IPS-20b (cell line): ENCODE data around the gene UBA3.

Source experiments
- H3K27ac ChIP-seq: one replicate; pipeline ENCODE4 v1.5.1; 2013; ENCODE audit warnings: low read length
- H3K27me3 ChIP-seq: 2 replicates; pipeline ENCODE4 v1.6.1; 2013; ENCODE audit warnings: mild to moderate bottlenecking, low read length, inconsistent platforms; ENCODE audit not compliant: insufficient read depth
- H3K36me3 ChIP-seq: 2 replicates; pipeline ENCODE4 v1.6.1; 2013; ENCODE audit warnings: low read depth, mild to moderate bottlenecking, inconsistent platforms, low read length, moderate library complexity; ENCODE audit not compliant: insufficient read depth
- H3K4me1 ChIP-seq: 2 replicates; pipeline ENCODE4 v1.6.1; 2013; ENCODE audit warnings: mild to moderate bottlenecking, control low read depth, inconsistent platforms, low read length, moderate library complexity; ENCODE audit not compliant: insufficient read depth
- H3K4me3 ChIP-seq: 2 replicates; pipeline ENCODE4 v1.5.1; 2013; ENCODE audit warnings: mild to moderate bottlenecking, low read length, inconsistent platforms
- H3K9ac ChIP-seq: 2 replicates; pipeline ENCODE4 v1.6.1; 2013; ENCODE audit warnings: low read depth, mild to moderate bottlenecking, inconsistent platforms, low read length, moderate library complexity
- H3K9me3 ChIP-seq: 2 replicates; pipeline ENCODE4 v1.6.1; 2013; ENCODE audit warnings: mild to moderate bottlenecking, low read depth, low read length, inconsistent platforms; ENCODE audit not compliant: insufficient read depth

Gene UBA3

DNA sequence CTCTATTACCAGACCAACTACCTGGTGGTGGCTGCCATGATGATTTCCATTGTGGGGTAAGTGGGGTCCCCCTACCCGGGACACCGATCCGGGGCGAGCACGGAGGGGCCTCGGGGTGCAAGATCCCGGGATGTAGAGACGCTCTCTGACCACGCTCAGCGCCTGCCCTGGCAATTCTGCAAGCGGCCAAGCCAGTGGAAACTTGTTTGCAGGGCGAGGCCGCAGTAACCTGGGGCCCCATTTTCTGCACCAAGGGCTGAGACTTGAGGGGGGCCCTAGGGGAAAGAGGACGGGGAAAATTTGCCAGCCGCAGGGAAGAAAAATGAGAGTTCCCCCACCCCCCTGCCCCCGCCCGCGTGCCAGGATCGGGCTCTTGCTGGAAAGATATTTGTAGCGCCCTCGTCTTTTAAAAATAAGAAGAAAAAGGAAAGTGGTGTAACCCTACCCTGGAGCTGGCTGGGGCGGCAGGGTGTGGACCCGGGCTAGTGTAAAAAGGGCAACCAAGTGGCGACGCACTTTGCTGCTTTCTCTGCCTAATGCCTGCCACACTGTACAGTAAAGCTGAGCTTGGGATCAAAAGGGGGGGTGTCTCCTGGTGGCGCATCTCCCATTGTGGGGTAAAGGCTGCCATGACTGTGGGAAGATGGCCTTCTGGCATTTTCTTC is 5.1 kb upstream of the UBA3 start:
- Histone ChIP-seq H3K27ac (no peak overlapping the region), H3K4me1 (peaks cover 30% of the 10 kb centered on the region), H3K9ac (peak overlapping the region; percentile 76; the same call in 1 of the 2 replicates), H3K4me3 (peak overlapping the region; percentile 81), H3K27me3 (0 out of 2 replicates have a peak, but pooled peaks cover 4% of the 10 kb centered on the region), H3K9me3 (no peaks in the 10 kb centered on the region), H3K36me3 (no peaks in the 10 kb centered on the region)

GRCh38 chr3:69084326-69085167 is 4.4 kb upstream of the UBA3 start, which contains the start of gene ARL6IP5:
ARL6IP5 (plus strand) TSS chr3:69084937; CDS start chr3:69085048, 111 bp downstream.
- 0 out of 2 replicates have a peak, but pooled peaks cover 4% of the 10 kb centered on the region for H3K27me3 ChIP-seq
- no peaks in the 10 kb centered on the region for H3K9me3 ChIP-seq
- H3K4me1 ChIP-seq: peaks cover 27% of the 10 kb centered on the region
- no peak within 1 kb of the TSS for H3K27ac ChIP-seq
- no peaks in the 10 kb centered on the region for H3K36me3 ChIP-seq
- peak within 1 kb of the TSS; percentile 81 for H3K4me3 ChIP-seq
- peak within 1 kb of the TSS; percentile 76; the same call in 1 of the 2 replicates for H3K9ac ChIP-seq

- Histone ChIP-seq H3K27ac (no peak overlapping the region), H3K27me3 (0 out of 2 replicates have a peak, but pooled peaks cover 4% of the 10 kb centered on the region), H3K4me1 (peaks cover 26% of the 10 kb centered on the region), H3K4me3 (no peak overlapping the region), H3K9ac (no peak overlapping the region), H3K9me3 (no peaks in the 10 kb centered on the region), H3K36me3 (no peaks in the 10 kb centered on the region)
Observed at GRCh38 chr3:69082805-69083204, 2.6 kb upstream of the UBA3 start.

DNA sequence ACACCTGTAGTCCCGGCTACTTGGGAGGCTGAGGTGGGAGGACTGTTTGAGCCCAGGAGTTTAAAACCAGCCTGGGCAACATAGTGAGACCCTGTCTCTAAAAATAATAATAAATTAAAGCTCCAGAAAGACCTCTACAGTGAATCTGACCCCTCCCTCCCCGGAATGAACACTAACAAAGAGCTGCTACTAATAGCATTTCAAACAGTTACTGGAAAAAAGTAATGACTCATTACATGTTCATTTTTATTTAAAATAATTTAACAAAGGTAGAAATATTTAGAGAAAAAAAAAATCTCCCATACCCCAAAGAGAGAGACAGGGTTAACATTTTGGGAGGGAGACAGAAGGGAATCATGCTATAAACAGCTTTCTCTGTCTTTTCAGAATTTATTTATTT is 2.2 kb upstream of the UBA3 start:
- H3K9ac ChIP-seq: no peak overlapping the region
- H3K27ac ChIP-seq: no peak overlapping the region
- 0 out of 2 replicates have a peak, but pooled peaks cover 4% of the 10 kb centered on the region for H3K27me3 ChIP-seq
- H3K9me3 ChIP-seq: no peaks in the 10 kb centered on the region
- peaks cover 26% of the 10 kb centered on the region for H3K4me1 ChIP-seq
- no peaks in the 10 kb centered on the region for H3K36me3 ChIP-seq
- H3K4me3 ChIP-seq: no peak overlapping the region

DNA sequence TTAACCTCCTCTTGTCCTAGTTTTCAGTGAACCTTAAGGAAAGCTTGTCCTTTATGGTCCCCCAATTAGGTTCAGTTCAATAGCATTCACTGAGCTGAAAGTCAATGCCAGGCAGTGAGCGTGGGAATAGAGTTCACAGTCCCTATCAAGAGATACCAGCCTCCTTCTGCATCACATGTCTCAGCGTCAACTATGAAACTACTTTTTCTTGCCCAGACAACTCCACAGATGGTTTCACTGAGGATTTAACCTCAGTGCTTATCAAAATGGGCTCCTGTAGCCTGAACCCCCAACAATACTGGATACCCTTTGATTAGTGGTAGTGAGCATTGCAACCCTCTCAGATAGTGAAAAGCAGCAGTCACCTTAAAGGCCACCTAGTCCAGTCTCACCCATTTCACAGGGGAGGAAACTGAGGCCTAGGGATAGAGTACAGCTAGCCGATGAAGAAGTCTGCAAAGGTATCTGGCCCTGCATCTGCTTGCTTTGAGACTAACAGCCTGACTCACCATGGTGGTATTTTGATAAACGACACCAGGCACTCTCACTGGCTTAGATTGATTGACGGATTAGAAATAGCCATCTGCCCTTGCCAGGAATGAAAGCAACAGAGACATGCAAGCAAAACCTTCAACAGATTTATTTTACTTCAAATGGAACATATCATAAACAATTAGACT is 1.6 kb upstream of the UBA3 start:
- H3K4me3 ChIP-seq: no peak overlapping the region
- H3K27me3 ChIP-seq: 0 out of 2 replicates have a peak, but pooled peaks cover 4% of the 10 kb centered on the region
- no peak overlapping the region for H3K27ac ChIP-seq
- H3K9me3 ChIP-seq: no peaks in the 10 kb centered on the region
- H3K9ac ChIP-seq: no peak overlapping the region
- peaks cover 26% of the 10 kb centered on the region for H3K4me1 ChIP-seq
- no peaks in the 10 kb centered on the region for H3K36me3 ChIP-seq

DNA sequence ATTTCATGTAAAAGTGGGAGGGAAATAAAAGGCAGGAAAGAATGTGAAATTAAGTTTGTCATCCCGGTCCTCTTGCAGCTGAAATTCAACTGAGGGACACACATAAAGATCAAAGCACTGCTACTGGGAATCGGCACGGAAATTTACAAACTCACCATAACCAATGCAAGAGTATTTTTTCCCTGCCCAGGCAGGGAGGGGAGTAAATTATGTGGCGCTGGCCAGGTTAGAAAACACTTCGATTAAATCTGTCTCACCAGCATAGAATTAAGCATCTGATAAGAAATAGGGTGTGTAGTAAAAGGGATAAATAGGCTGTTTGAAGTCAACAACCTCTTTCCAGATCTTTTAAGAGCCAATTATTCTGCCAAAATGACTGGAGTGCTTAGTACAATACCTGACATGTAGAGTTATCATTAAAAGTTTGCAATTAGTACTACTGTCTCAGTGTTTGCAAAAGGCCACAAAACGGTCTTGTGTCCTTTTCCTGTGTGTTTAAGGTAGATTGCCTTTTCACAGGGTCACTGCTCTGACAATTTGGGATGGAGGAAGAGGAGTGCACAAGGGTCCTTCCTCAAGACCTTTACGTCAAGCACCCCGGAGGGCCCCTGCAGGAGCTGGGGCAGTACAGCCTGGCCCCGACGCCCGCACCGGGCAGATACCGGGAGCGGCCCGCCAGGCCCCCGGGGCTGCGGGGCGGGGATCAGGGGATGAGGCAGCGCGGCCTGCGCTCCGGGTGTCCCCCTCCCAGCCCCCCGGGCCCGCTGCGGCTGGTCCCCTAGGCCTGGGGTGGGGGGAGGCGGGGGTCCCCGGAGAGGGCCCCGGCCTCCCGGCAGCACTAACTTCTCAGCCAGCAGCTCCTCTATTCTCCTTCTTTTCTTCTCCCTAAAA is 651 bp downstream of the UBA3 start:
- H3K9me3 ChIP-seq: no peaks in the 10 kb centered on the region
- no peak overlapping the region for H3K27ac ChIP-seq
- peaks cover 15% of the 10 kb centered on the region for H3K4me1 ChIP-seq

GRCh38 chr3:69072928-69073327 is 7.2 kb downstream of the UBA3 start:
- H3K4me1 ChIP-seq: no peaks in the 10 kb centered on the region
- no peak overlapping the region for H3K9ac ChIP-seq
- no peaks in the 10 kb centered on the region for H3K27me3 ChIP-seq
- no peak overlapping the region for H3K4me3 ChIP-seq
- H3K9me3 ChIP-seq: no peaks in the 10 kb centered on the region
- H3K36me3 ChIP-seq: peaks cover 37% of the 10 kb centered on the region
- no peak overlapping the region for H3K27ac ChIP-seq

More for the DNA sequence above, 651 bp downstream of the UBA3 start:
- Histone ChIP-seq H3K36me3 (peaks cover under 1% of the 10 kb centered on the region; the same call in 1 of the 2 replicates), H3K27me3 (no peaks in the 10 kb centered on the region), H3K4me3 (peak overlapping the region; percentile 82), H3K9ac (peak overlapping the region; percentile 75)

- Histone ChIP-seq H3K27me3 (no peaks in the 10 kb centered on the region), H3K4me1 (no peaks in the 10 kb centered on the region), H3K27ac (no peak overlapping the region), H3K9ac (no peak overlapping the region), H3K36me3 (peaks cover 39% of the 10 kb centered on the region), H3K9me3 (no peaks in the 10 kb centered on the region), H3K4me3 (no peak overlapping the region)
Observed at GRCh38 chr3:69066121-69066520, 14.0 kb downstream of the UBA3 start.

DNA sequence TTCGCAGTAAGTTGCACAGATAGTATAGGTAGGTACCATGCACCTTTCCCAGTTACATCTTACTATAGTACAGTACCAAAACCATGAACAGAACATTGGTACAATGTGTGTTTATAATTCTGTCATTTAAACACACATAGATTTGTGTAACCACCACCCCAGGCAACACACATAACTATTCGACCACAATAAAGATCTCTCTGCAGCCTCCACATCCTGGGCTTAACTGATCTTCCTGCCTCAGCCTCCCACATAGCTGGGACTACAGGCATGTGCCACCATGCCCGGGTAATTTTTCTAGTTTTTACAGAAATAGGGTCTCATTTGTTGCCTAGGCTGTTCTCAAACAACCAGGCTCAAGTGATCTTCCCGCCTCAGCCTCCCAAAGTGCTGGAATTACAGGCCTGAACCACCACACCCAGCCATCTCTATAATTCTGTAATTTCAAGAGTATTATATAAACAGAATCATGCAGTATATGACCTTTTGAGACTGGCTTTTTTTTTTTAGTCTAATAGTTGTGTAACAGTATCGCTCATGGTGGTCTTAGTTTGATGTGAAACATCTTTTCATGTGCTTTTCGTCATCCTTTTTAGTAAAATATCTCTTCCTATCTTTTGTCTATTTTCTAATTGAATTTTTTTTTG is 14.7 kb downstream of the UBA3 start:
- peaks cover 39% of the 10 kb centered on the region for H3K36me3 ChIP-seq
- no peak overlapping the region for H3K4me3 ChIP-seq
- no peak overlapping the region for H3K9ac ChIP-seq
- H3K27me3 ChIP-seq: no peaks in the 10 kb centered on the region
- H3K9me3 ChIP-seq: no peaks in the 10 kb centered on the region
- H3K4me1 ChIP-seq: no peaks in the 10 kb centered on the region
- no peak overlapping the region for H3K27ac ChIP-seq

- H3K9ac ChIP-seq: no peak overlapping the region
- no peaks in the 10 kb centered on the region for H3K4me1 ChIP-seq
- no peak overlapping the region for H3K4me3 ChIP-seq
- no peaks in the 10 kb centered on the region for H3K27me3 ChIP-seq
- no peaks in the 10 kb centered on the region for H3K9me3 ChIP-seq
- peaks cover 56% of the 10 kb centered on the region for H3K36me3 ChIP-seq
- no peak overlapping the region for H3K27ac ChIP-seq
Observed at GRCh38 chr3:69063636-69064035, 16.5 kb downstream of the UBA3 start.
